Jurkat, Clone E6-1 (cell line): ENCODE data around the gene HSPA1A.
A peak's percentile ranks its signal among the peaks of the same experiment; 100 is the strongest.
"Not testable (repeated sequence)": the region's sequence is repeated elsewhere in the genome, so short reads cannot be mapped to it uniquely, and the experiment has no call there.

Source experiments
- DNase-seq: peaks from one replicate; pipeline ENCODE4 v3.0.0-alpha.2; 2011; ENCODE audit warnings: low read depth, low spot score
- H3K4me3 ChIP-seq: 2 replicates; pipeline ENCODE4 v1.5.1; 2011; ENCODE audit warnings: mild to moderate bottlenecking, low read length, control low read depth, moderate library complexity

HSPA1A gene

GRCh38 chr6:31805939-31806469 lies 9.3 kb upstream of the HSPA1A start:
- DNase-seq: no peak
- H3K4me3 ChIP-seq: peak overlapping the region; percentile 98

- peak; percentile 92 for DNase-seq
- peak within 1 kb of the TSS; percentile 98 for H3K4me3 ChIP-seq
Measured at GRCh38 chr6:31806470-31807272, 8.7 kb upstream of the HSPA1A start, which contains the start of gene LSM2. LSM2 (minus strand) TSS chr6:31806966; CDS start chr6:31806757, 209 bp downstream.

- H3K4me3 ChIP-seq: not testable (repeated sequence)
Measured at GRCh38 chr6:31808599-31808998, 6.7 kb upstream of the HSPA1A start.

GRCh38 chr6:31811645-31812044 lies 3.7 kb upstream of the HSPA1A start:
- no peak overlapping the region for H3K4me3 ChIP-seq
- DNase-seq: no peak

More at GRCh38 chr6:31808599-31808998, 6.7 kb upstream of the HSPA1A start:
- DNase-seq: not testable (repeated sequence)

- DNase-seq: no peak
- H3K4me3 ChIP-seq: no peak overlapping the region
Measured at GRCh38 chr6:31813465-31813849, 1.9 kb upstream of the HSPA1A start.

GRCh38 chr6:31814677-31815024 lies 692 bp upstream of the HSPA1A start:
- H3K4me3 ChIP-seq: no peak overlapping the region
- no peak for DNase-seq

GRCh38 chr6:31817133-31817928 lies 2.0 kb downstream of the HSPA1A start:
- DNase-seq, H3K4me3 ChIP-seq: not testable (repeated sequence)

- H3K4me3 ChIP-seq, DNase-seq: not testable (repeated sequence)
Measured at GRCh38 chr6:31817929-31818511, 2.7 kb downstream of the HSPA1A start.

GRCh38 chr6:31819871-31820299 lies 4.5 kb downstream of the HSPA1A start:
- no peak for DNase-seq
- no peak overlapping the region for H3K4me3 ChIP-seq

GRCh38 chr6:31820399-31820798 lies 5.1 kb downstream of the HSPA1A start:
- not testable (repeated sequence) for H3K4me3 ChIP-seq, DNase-seq

- DNase-seq: no peak
- H3K4me3 ChIP-seq: no peak overlapping the region
Measured at GRCh38 chr6:31821301-31822035, 6.1 kb downstream of the HSPA1A start.

- DNase-seq: no peak
- H3K4me3 ChIP-seq: no peak overlapping the region
Measured at GRCh38 chr6:31822036-31822821, 6.9 kb downstream of the HSPA1A start.

GRCh38 chr6:31823592-31824196 lies 8.4 kb downstream of the HSPA1A start:
- H3K4me3 ChIP-seq, DNase-seq: not testable (repeated sequence)

GRCh38 chr6:31825553-31825952 lies 10.2 kb downstream of the HSPA1A start:
- DNase-seq: no peak
- no peak overlapping the region for H3K4me3 ChIP-seq

GRCh38 chr6:31826793-31827285 lies 11.5 kb downstream of the HSPA1A start:
- H3K4me3 ChIP-seq: peak overlapping the region; percentile 54
- no peak for DNase-seq

- DNase-seq: peak; percentile 92
- H3K4me3 ChIP-seq: peak within 1 kb of the TSS; percentile 54
Measured at GRCh38 chr6:31827286-31828079, 12.1 kb downstream of the HSPA1A start, which contains the start of gene HSPA1B. HSPA1B (plus strand) TSS chr6:31827738; CDS start chr6:31827951, 213 bp downstream.
